Measurements from ENCODE around the gene ASIC3. TPM values are rescaled to one million over a fixed set of nuclear protein-coding genes. Genes with fewer than 3 reads are reported as not detected.

The ASIC3 gene
- total and polyA plus RNA-seq, 2 of the 8 experiments (the other 6 are each of a cell fraction or from before 2014, with no cell fraction given) = 1.6 to 1.9 TPM

DNA sequence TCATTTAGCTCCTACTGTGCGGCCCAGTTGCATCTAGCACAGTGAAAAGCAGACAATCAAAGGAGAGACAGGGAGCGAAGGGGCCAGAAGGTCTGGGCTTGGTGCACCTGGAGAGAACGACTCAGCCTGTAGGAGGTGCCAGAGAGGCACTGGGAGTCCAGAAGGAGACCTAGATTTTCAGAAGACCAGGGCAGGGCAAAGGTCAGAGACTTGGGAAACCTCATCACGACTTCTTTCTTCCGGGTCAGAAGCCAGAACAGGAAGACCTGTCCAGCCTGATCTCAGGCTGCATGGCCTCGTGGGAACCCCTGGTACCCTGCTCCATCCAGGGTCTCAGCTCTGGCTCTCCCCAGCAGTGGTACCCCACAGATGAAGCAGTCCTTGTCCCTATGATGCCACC lies 43.1 kb downstream of the ASIC3 start:
- H3K4me1 ChIP-seq (replicated peaks in 1 of 4; ENCODE audit: control insufficient read depth in 3 of 4, insufficient read depth in 4 of 4, low read length in 3 of 4) = peaks cover 3 to 30% (median 20%) of the 10 kb centered on the region in 4 experiments
- no peak overlapping the region for H3K14ac ChIP-seq (ENCODE audit: insufficient read length)
- WGBS, 2 experiments (ENCODE audit: extremely low coverage in 1 of 2, insufficient coverage in 1 of 2, insufficient read length in 1 of 2, insufficient replicate concordance in 2 of 2, low coverage in 1 of 2, low lambda C conversion rate in 2 of 2, missing lambda C conversion rate in 1 of 2) = 69% methylated on average over 6 of the region's 6 CpGs; no CpG with 5 or more reads in 1 of the 2 experiments
- no peak overlapping the region for H3K18ac ChIP-seq (ENCODE audit: extremely low read depth, low read length)
- peaks cover 0 to 21% (median 9%) of the 10 kb centered on the region in 4 experiments; a peak in 6 of 7 replicates for H3K27me3 ChIP-seq (replicated peaks in 1 of 4; ENCODE audit: control insufficient read depth in 3 of 4, extremely low read depth in 1 of 4, insufficient read depth in 3 of 4, low read length in 3 of 4)
- no peaks in the 10 kb centered on the region for H3K36me3 ChIP-seq (ENCODE audit: control insufficient read depth in 2 of 4, insufficient read depth in 4 of 4, low read length in 3 of 4)
- no peak overlapping the region for H3K27ac ChIP-seq (ENCODE audit: low read depth, low read length)
- H2BK120ac ChIP-seq (replicated peaks; ENCODE audit: low read depth, low read length) = no peak overlapping the region
- ChIA-PET CTCF (ENCODE audit: partially characterized antibody) (interaction anchor here (0.8 to 15.1 kb wide), 22 partner anchors 14 to 182 kb away, joined by 3 to 448 read pairs (median 5); no protein-coding TSS in a partner anchor), POLR2A (ENCODE audit: partially characterized antibody) (interaction anchor here (0.7 to 4.9 kb wide), 2 partner anchors 14 to 40 kb away, joined by 3 to 33 read pairs; no protein-coding TSS in a partner anchor)
- no peak overlapping the region for H3K4me2 ChIP-seq (ENCODE audit: insufficient read depth in 1 of 2, low read depth in 2 of 2, low read length in 2 of 2)
- no peak overlapping the region for H2BK15ac ChIP-seq (ENCODE audit: low read length)
- H4K5ac ChIP-seq (ENCODE audit: insufficient read length, low read depth, low read length) = no peak overlapping the region
- H3K79me2 ChIP-seq (ENCODE audit: control insufficient read depth in 1 of 2, insufficient read depth in 2 of 2, low read length in 2 of 2) = peaks cover 11 to 82% of the 10 kb centered on the region in 2 experiments; a peak in 3 of 4 replicates
- peaks cover 18% of the 10 kb centered on the region; the same call in 1 of the 2 replicates for H3K79me1 ChIP-seq (ENCODE audit: low read depth, low read length)
- H2BK5ac ChIP-seq (ENCODE audit: low read depth, low read length) = no peak overlapping the region
- H4K91ac ChIP-seq (replicated peaks; ENCODE audit: insufficient read length, low read length) = no peak overlapping the region
- peaks cover 12% of the 10 kb centered on the region; the same call in 1 of the 2 replicates for H3K23me2 ChIP-seq (ENCODE audit: low read depth, low read length)
- no peak overlapping the region for H4K8ac ChIP-seq (ENCODE audit: extremely low read depth, insufficient read depth, low read length)
- no peak overlapping the region for H2BK12ac ChIP-seq (ENCODE audit: low read depth, low read length)
- peak in 1 of 2 experiments; percentile 74 for DNase-seq (ENCODE audit: low read depth in 1 of 2, low spot score in 2 of 2)
- H3K4me3 ChIP-seq (ENCODE audit: extremely low read depth in 1 of 4, insufficient read depth in 2 of 4, low read depth in 3 of 4, low read length in 4 of 4) = no peak overlapping the region
- no peak overlapping the region for H3K56ac ChIP-seq (replicated peaks; ENCODE audit: insufficient read length, low read depth, low read length)
- no peaks in the 10 kb centered on the region for H3K9me3 ChIP-seq (ENCODE audit: insufficient read depth in 2 of 2, low read depth in 1 of 2, low read length in 1 of 2)
- no peak overlapping the region for H2BK20ac ChIP-seq (ENCODE audit: low read length)
- H2AK5ac ChIP-seq (ENCODE audit: low read depth, low read length) = no peak overlapping the region
- no peak for FAIRE-seq
- H4K20me1 ChIP-seq (replicated peaks in 1 of 2; ENCODE audit: control insufficient read depth in 1 of 2, insufficient read depth in 2 of 2, low read length in 2 of 2) = peaks cover 48 to 66% of the 10 kb centered on the region in 2 experiments
- no peak overlapping the region for H3K23ac ChIP-seq (ENCODE audit: insufficient read length)
- no peak overlapping the region for H3K4ac ChIP-seq (replicated peaks; ENCODE audit: insufficient read length, low read depth, low read length)
- no peak overlapping the region for H3K9ac ChIP-seq (replicated peaks in 1 of 4; ENCODE audit: extremely low read depth in 1 of 4, low read depth in 3 of 4, low read length in 3 of 4)
- H2AFZ ChIP-seq (ENCODE audit: low read length) = no peak overlapping the region
- TF ChIP-seq PHF8 (conservative IDR thresholded peaks at IDR 0.05; ENCODE audit: low read depth, low read length) = no peak
- TF ChIP-seq RBBP5 (IDR thresholded peaks at IDR 0.05; ENCODE audit: borderline replicate concordance, low read depth, low read length) = no peak
- TF ChIP-seq SUZ12 (IDR thresholded peaks at IDR 0.05; ENCODE audit: low read length) = no peak
- TF ChIP-seq JUN (IDR thresholded peaks at IDR 0.05; ENCODE audit: low read depth, low read length) = no peak
- no peak for TF ChIP-seq JUND (IDR thresholded peaks at IDR 0.05; ENCODE audit: low read length)
- TF ChIP-seq, protein P1, sequence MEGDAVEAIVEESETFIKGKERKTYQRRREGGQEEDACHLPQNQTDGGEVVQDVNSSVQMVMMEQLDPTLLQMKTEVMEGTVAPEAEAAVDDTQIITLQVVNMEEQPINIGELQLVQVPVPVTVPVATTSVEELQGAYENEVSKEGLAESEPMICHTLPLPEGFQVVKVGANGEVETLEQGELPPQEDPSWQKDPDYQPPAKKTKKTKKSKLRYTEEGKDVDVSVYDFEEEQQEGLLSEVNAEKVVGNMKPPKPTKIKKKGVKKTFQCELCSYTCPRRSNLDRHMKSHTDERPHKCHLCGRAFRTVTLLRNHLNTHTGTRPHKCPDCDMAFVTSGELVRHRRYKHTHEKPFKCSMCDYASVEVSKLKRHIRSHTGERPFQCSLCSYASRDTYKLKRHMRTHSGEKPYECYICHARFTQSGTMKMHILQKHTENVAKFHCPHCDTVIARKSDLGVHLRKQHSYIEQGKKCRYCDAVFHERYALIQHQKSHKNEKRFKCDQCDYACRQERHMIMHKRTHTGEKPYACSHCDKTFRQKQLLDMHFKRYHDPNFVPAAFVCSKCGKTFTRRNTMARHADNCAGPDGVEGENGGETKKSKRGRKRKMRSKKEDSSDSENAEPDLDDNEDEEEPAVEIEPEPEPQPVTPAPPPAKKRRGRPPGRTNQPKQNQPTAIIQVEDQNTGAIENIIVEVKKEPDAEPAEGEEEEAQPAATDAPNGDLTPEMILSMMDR (IDR thresholded peaks at IDR 0.05; ENCODE audit: control extremely low read depth in 1 of 3, insufficient read depth in 1 of 3, low read depth in 1 of 3, low read length in 3 of 3) = peak in 2 of 3 experiments; percentile 78 to 91; a peak in 3 of 4 replicates
- no peak for TF ChIP-seq SP1 (IDR thresholded peaks at IDR 0.05; ENCODE audit: low read depth, low read length)
- TF ChIP-seq SP2 (IDR thresholded peaks at IDR 0.05; ENCODE audit: low read length) = no peak
- no peak for TF ChIP-seq BACH1 (IDR thresholded peaks at IDR 0.05; ENCODE audit: low read length)
- no peak for TF ChIP-seq CHD1 (IDR thresholded peaks at IDR 0.05; ENCODE audit: low read depth, low read length)
- no peak for TF ChIP-seq ASH2L (IDR thresholded peaks at IDR 0.05; ENCODE audit: low read length)
- TF ChIP-seq GABPA (IDR thresholded peaks at IDR 0.05; ENCODE audit: borderline replicate concordance, insufficient read depth, low read length) = peak; percentile 51; the same call in 1 of the 2 replicates
